Nephron (organoid): ENCODE measurements around the gene HYCC2.
"Not testable (repeated sequence)": the region's sequence is repeated elsewhere in the genome, so short reads cannot be mapped to it uniquely, and the experiment has no call there.

Experiments
- H3K27ac Mint-ChIP-seq, 3 experiments: 2 replicates each; pipeline ENCODE4 v1.8.0; 2020; ENCODE audit warnings: mixed read lengths in 3 of 3, mild to moderate bottlenecking in 2 of 3, moderate library complexity in 1 of 3
- H3K27me3 Mint-ChIP-seq: 2 replicates; pipeline ENCODE4 v1.8.0; 2021; ENCODE audit warnings: low read depth, mild to moderate bottlenecking, moderate library complexity, mixed read lengths
- H3K36me3 Mint-ChIP-seq: 2 replicates; pipeline ENCODE4 v1.8.0; 2020; ENCODE audit warnings: low read depth, mixed read lengths
- H3K4me1 Mint-ChIP-seq: 2 replicates; pipeline ENCODE4 v1.8.0; 2020; ENCODE audit warnings: mixed read lengths
- H3K4me3 Mint-ChIP-seq, 3 experiments: 2 replicates each; pipeline ENCODE4 v1.8.0; 2020; ENCODE audit warnings: mild to moderate bottlenecking in 3 of 3, mixed read lengths in 3 of 3, moderate library complexity in 2 of 3
- H3K9me3 Mint-ChIP-seq: 2 replicates; pipeline ENCODE4 v1.8.0; 2020; ENCODE audit warnings: mixed read lengths
- TF ChIP-seq, protein P1 (sequence below), 3 experiments: fragments of 200-600 bp; sonication (generic); IDR thresholded peaks; one replicate each; pipeline ENCODE4 v1.5.0; 2021; ENCODE audit warnings: antibody characterized with exemption in 3 of 3; ENCODE audit not compliant: unreplicated experiment in 3 of 3

HYCC2 gene

GRCh38 chr2:201071479-201072200, at the start of gene HYCC2, which contains the start of gene NDUFB3:
HYCC2 (minus strand) TSS chr2:201071671; CDS start chr2:201024009, 47,662 bp downstream.
NDUFB3 (plus strand) TSS chr2:201072001; CDS start chr2:201078883, 6,882 bp downstream.
- Mint-ChIP-seq H3K36me3 (no peaks in the 10 kb centered on the region), H3K4me3 (peak within 1 kb of the TSS; percentile 94 to 100 (median 99)), H3K4me1 (peaks cover 41% of the 10 kb centered on the region), H3K27me3 (no peaks in the 10 kb centered on the region), H3K9me3 (no peaks in the 10 kb centered on the region), H3K27ac (peak within 1 kb of the TSS; percentile 92 to 97 (median 94))
- TF ChIP-seq, protein P1, sequence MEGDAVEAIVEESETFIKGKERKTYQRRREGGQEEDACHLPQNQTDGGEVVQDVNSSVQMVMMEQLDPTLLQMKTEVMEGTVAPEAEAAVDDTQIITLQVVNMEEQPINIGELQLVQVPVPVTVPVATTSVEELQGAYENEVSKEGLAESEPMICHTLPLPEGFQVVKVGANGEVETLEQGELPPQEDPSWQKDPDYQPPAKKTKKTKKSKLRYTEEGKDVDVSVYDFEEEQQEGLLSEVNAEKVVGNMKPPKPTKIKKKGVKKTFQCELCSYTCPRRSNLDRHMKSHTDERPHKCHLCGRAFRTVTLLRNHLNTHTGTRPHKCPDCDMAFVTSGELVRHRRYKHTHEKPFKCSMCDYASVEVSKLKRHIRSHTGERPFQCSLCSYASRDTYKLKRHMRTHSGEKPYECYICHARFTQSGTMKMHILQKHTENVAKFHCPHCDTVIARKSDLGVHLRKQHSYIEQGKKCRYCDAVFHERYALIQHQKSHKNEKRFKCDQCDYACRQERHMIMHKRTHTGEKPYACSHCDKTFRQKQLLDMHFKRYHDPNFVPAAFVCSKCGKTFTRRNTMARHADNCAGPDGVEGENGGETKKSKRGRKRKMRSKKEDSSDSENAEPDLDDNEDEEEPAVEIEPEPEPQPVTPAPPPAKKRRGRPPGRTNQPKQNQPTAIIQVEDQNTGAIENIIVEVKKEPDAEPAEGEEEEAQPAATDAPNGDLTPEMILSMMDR (IDR thresholded peaks at IDR 0.05; ENCODE audit: unreplicated experiment in 3 of 3), result peak in 1 of 3 experiments; percentile 16

DNA sequence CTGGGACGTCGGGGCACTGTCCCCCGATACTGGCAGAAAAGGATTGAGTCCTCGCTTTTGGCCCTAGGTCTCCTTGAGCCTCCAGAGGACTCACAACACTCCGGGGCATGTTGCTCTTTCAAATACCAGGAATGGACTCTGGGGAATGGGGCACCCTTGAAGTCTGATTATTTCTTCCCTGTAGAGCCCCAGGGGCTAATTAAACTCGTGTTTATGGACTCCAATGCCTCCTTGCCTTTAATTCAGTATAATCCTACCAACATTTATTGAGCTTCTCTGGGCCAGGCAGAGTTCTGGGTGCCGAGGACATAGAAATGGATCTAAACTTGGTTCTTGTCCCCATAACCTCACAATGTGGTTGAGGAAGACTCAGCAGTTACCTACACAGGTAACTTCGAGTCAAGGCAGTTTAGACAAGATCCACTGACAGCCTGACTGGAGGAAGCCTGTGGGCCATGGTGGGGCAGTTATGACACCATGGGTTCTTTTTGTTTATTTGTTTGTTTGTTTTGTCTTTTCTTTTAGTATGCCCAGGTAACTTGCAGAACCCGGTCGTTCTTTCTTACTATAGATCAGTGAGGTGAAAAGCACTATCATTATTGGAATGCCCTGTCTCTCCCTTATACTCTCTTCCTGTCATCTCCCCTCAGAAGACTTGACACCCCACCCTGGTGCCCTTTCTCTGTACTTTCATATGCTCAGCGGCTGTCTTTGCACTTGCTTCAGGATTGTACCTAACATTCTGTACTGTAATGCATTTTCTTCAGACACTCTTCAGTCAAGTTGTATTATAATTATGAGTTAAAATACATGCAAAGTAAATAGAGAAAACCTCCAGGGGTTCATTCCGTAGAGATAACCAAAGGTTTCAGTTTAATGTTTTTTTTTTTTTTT, 47.7 kb upstream of the HYCC2 start:
- peak overlapping the region; percentile 75 to 94 (median 90) for H3K27ac Mint-ChIP-seq
- TF ChIP-seq, protein P1 (IDR thresholded peaks at IDR 0.05; ENCODE audit: unreplicated experiment in 3 of 3), result no peak
- no peaks in the 10 kb centered on the region for H3K9me3 Mint-ChIP-seq
- no peaks in the 10 kb centered on the region for H3K36me3 Mint-ChIP-seq
- no peaks in the 10 kb centered on the region for H3K27me3 Mint-ChIP-seq
- peaks cover 10% of the 10 kb centered on the region for H3K4me1 Mint-ChIP-seq
- H3K4me3 Mint-ChIP-seq, result peak overlapping the region; percentile 87 to 96 (median 93)

DNA sequence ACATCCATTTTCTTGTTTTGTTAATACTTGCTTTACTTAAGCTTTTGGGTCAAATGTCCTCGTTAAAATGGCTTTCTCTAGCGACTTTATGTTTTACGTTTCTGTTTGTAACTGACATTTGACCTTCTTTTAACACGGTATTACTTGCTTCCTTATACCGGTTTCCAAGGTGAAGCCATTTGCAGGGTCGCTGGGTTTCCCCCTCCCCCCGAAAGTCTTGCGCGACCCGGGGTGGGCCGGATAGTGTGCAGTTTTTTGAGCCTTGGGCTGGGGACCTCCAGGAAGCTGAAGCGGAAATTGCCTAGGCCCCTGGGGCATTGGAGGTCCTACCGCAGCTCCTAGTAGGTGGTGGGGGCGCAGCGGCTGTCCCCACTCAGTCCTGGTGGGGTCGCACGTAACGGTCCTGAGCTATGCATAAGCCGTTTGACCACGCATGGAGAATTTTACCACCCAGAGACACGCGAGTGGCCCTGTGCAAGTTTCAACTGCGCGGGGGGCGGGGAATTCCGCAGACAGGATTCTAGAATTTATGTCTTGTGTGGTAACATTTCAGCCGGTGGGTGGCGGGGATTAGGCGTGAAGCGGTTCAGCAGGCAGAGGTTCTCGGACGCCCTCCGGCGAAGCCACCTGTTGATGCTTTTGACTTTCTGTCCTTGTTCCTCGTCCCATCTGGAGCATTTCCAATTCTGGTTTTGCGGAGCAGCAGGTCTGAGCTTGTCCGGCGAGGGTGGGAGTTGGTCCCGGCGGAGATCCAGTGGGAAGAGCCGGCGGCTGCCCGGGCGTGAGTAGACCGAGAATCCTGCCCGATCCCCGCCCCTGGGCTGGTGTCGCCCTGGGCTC, 46.9 kb upstream of the HYCC2 start:
- no peaks in the 10 kb centered on the region for H3K27me3 Mint-ChIP-seq
- H3K27ac Mint-ChIP-seq, result peak overlapping the region; percentile 75 to 94 (median 90)
- peak overlapping the region; percentile 87 to 96 (median 93) for H3K4me3 Mint-ChIP-seq
- TF ChIP-seq, protein P1 (IDR thresholded peaks at IDR 0.05; ENCODE audit: unreplicated experiment in 3 of 3), result peak; percentile 14 to 31 (median 15)
- peaks cover 10% of the 10 kb centered on the region for H3K4me1 Mint-ChIP-seq
- no peaks in the 10 kb centered on the region for H3K36me3 Mint-ChIP-seq
- no peaks in the 10 kb centered on the region for H3K9me3 Mint-ChIP-seq

DNA sequence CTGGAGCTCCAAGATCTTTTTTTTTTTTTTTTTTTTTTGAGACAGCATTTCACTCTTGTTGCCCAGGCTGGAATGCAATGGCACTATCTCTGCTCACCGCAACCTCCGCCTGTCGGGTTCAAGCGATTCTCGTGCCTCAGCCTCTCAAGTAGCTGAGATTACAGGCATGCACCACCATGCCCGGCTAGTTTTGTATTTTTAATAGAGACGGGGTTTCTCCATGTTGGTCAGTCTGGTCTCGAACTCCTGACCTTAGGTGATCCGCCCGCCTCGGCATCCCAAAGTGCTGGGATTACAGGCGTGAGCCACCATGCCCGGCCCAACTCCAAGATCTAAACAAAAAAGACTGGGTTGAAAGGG, 46.2 kb upstream of the HYCC2 start:
- Mint-ChIP-seq H3K4me3 (peak overlapping the region; percentile 89 to 96 (median 93)), H3K4me1 (peaks cover 10% of the 10 kb centered on the region), H3K27ac (peak overlapping the region; percentile 94 to 97 (median 94))
- not testable (repeated sequence) for H3K9me3 Mint-ChIP-seq, H3K36me3 Mint-ChIP-seq, H3K27me3 Mint-ChIP-seq

DNA sequence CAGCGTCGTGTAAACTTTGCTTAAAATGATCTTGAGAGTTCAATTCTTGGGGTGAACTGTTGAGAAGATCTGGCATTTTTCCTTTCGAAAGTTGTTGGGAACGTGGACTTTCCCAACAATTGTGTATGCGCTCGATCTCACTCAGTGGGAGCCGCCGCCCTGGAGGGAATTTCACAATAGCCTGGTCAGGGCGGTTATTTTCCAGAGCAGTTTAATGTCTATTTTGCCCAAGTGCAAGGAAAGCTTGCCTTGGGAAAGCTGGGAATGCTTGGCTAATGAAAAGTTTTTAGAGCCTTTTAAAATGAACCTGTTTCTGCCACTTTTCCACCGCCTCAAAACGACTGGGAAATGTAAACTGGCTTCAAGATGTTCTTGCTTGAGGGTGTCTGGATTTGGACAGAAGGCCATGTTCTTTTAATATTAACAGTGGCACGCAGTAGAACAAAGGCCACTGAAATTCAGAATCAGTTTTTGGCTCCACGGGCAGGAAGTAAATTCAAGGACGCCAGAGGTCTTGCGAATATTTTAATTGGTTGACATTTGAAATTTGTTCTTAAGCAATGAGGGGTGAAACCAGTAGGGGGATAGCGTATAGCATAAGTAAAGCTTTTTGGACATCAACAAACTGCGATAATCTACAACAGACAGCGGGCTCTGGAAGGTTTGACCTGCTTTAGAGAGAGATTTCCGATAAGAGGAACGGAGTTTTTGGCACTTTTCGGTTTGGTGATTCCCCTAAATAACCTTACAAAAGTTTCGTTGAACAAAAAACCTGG, 45.7 kb upstream of the HYCC2 start:
- Mint-ChIP-seq H3K27me3 (no peaks in the 10 kb centered on the region), H3K9me3 (no peaks in the 10 kb centered on the region), H3K36me3 (no peaks in the 10 kb centered on the region), H3K4me1 (peaks cover 10% of the 10 kb centered on the region), H3K27ac (peak overlapping the region; percentile 94 to 97 (median 94)), H3K4me3 (peak overlapping the region; percentile 89 to 96 (median 93))
- TF ChIP-seq, protein P1 (IDR thresholded peaks at IDR 0.05; ENCODE audit: unreplicated experiment in 3 of 3), result no peak
